ENCODE data around the gene FLNB.
"Not testable (repeated sequence)": the region's sequence is repeated elsewhere in the genome, so short reads cannot be mapped to it uniquely, and the experiment has no call there.

The FLNB gene

GRCh38 chr3:58183221-58183620 is 175.0 kb downstream of the FLNB start:
- no peak for DNase-seq (ENCODE audit: low read depth)

- DNase-seq (ENCODE audit: low read depth): no peak
Observed at GRCh38 chr3:58183891-58184290, 175.7 kb downstream of the FLNB start.

- no peak for DNase-seq (ENCODE audit: low read depth)
Observed at GRCh38 chr3:58184309-58184981, 176.2 kb downstream of the FLNB start.

- no peak for DNase-seq (ENCODE audit: low read depth)
Observed at GRCh38 chr3:58184982-58185360, 176.7 kb downstream of the FLNB start.

- DNase-seq (ENCODE audit: low read depth): no peak
Observed at GRCh38 chr3:58188173-58188564, 179.9 kb downstream of the FLNB start.

- no peak for DNase-seq (ENCODE audit: low read depth)
Observed at GRCh38 chr3:58188921-58189451, 180.8 kb downstream of the FLNB start.

GRCh38 chr3:58189691-58190090 is 181.5 kb downstream of the FLNB start:
- no peak for DNase-seq (ENCODE audit: low read depth)

- no peak for DNase-seq (ENCODE audit: low read depth)
Observed at GRCh38 chr3:58190291-58190690, 182.1 kb downstream of the FLNB start.

GRCh38 chr3:58190882-58191281 is 182.7 kb downstream of the FLNB start:
- no peak for DNase-seq (ENCODE audit: low read depth)

GRCh38 chr3:58191361-58191991 is 183.3 kb downstream of the FLNB start:
- DNase-seq (ENCODE audit: low read depth): no peak

GRCh38 chr3:58192069-58192468 is 183.8 kb downstream of the FLNB start:
- no peak for DNase-seq (ENCODE audit: low read depth)

GRCh38 chr3:58193682-58194407 is 185.6 kb downstream of the FLNB start:
- no peak for DNase-seq (ENCODE audit: low read depth)

- no peak for DNase-seq (ENCODE audit: low read depth)
Observed at GRCh38 chr3:58197588-58197987, 189.4 kb downstream of the FLNB start.

GRCh38 chr3:58198362-58198761 is 190.1 kb downstream of the FLNB start:
- no peak for DNase-seq (ENCODE audit: low read depth)

- DNase-seq (ENCODE audit: low read depth): no peak
Observed at GRCh38 chr3:58198804-58199203, 190.6 kb downstream of the FLNB start.

GRCh38 chr3:58200121-58200709 is 192.0 kb downstream of the FLNB start:
- DNase-seq (ENCODE audit: low read depth): no peak

- DNase-seq (ENCODE audit: low read depth): no peak
Observed at GRCh38 chr3:58200846-58201355, 192.7 kb downstream of the FLNB start.

GRCh38 chr3:58201451-58201850 is 193.2 kb downstream of the FLNB start:
- not testable (repeated sequence) for DNase-seq (ENCODE audit: low read depth)

- no peak for DNase-seq (ENCODE audit: low read depth)
Observed at GRCh38 chr3:58202917-58203360, 194.7 kb downstream of the FLNB start.

GRCh38 chr3:58203541-58203940 is 195.3 kb downstream of the FLNB start:
- no peak for DNase-seq (ENCODE audit: low read depth)

GRCh38 chr3:58204720-58205119 is 196.5 kb downstream of the FLNB start:
- DNase-seq (ENCODE audit: low read depth): no peak

GRCh38 chr3:58205981-58206380 is 197.8 kb downstream of the FLNB start:
- no peak for DNase-seq (ENCODE audit: low read depth)

All from stimulated activated CD8-positive, alpha-beta memory T cell treated with anti-CD3 and anti-CD28 coated beads, Interleukin-4, amount 100 ng/mL, for 24 hours (primary cell).